ENCODE data around the gene IL36B.

The IL36B gene

GRCh38 chr2:113057117-113057516 is 4.5 kb upstream of the IL36B start:
- FAIRE-seq: no peak
- DNase-seq (ENCODE audit: extremely low spot score, insufficient read length, low read depth): no peak

GRCh38 chr2:113056521-113056920 is 3.9 kb upstream of the IL36B start:
- DNase-seq (ENCODE audit: extremely low spot score, insufficient read length, low read depth) (no peak), FAIRE-seq (no peak)

- FAIRE-seq: no peak
Observed at GRCh38 chr2:113054066-113054465, 1.4 kb upstream of the IL36B start.

GRCh38 chr2:113053666-113054065 is 999 bp upstream of the IL36B start:
- DNase-seq (ENCODE audit: extremely low spot score, insufficient read length, low read depth): no peak
- no peak for FAIRE-seq

More at GRCh38 chr2:113054066-113054465, 1.4 kb upstream of the IL36B start:
- DNase-seq (ENCODE audit: extremely low spot score, insufficient read length, low read depth): no peak

- DNase-seq (ENCODE audit: extremely low spot score, insufficient read length, low read depth) (no peak), FAIRE-seq (no peak)
Observed at GRCh38 chr2:113050921-113051895, 1.5 kb downstream of the IL36B start.

GRCh38 chr2:113046465-113046864 is 6.2 kb downstream of the IL36B start:
- no peak for FAIRE-seq
- DNase-seq (ENCODE audit: extremely low spot score, insufficient read length, low read depth): no peak

- FAIRE-seq (no peak), DNase-seq (ENCODE audit: extremely low spot score, insufficient read length, low read depth) (no peak)
Observed at GRCh38 chr2:113041871-113042270, 10.8 kb downstream of the IL36B start.

- DNase-seq (ENCODE audit: extremely low spot score, insufficient read length, low read depth) (no peak), FAIRE-seq (no peak)
Observed at GRCh38 chr2:113039719-113040118, 12.9 kb downstream of the IL36B start.

- no peak for DNase-seq (ENCODE audit: extremely low spot score, insufficient read length, low read depth)
Observed at GRCh38 chr2:113039158-113039557, 13.5 kb downstream of the IL36B start.

GRCh38 chr2:113038291-113038690 is 14.4 kb downstream of the IL36B start:
- no peak for FAIRE-seq
- DNase-seq (ENCODE audit: extremely low spot score, insufficient read length, low read depth): no peak

More at GRCh38 chr2:113039158-113039557, 13.5 kb downstream of the IL36B start:
- no peak for FAIRE-seq

- FAIRE-seq: no peak
Observed at GRCh38 chr2:113036763-113037162, 15.9 kb downstream of the IL36B start.

GRCh38 chr2:113034016-113034415 is 18.7 kb downstream of the IL36B start:
- no peak for DNase-seq (ENCODE audit: extremely low spot score, insufficient read length, low read depth)
- no peak for FAIRE-seq

More at GRCh38 chr2:113036763-113037162, 15.9 kb downstream of the IL36B start:
- no peak for DNase-seq (ENCODE audit: extremely low spot score, insufficient read length, low read depth)

GRCh38 chr2:113032737-113033136 is 19.9 kb downstream of the IL36B start:
- DNase-seq (ENCODE audit: extremely low spot score, insufficient read length, low read depth): no peak
- FAIRE-seq: no peak

GRCh38 chr2:113028112-113028511 is 24.6 kb downstream of the IL36B start:
- FAIRE-seq (no peak), DNase-seq (ENCODE audit: extremely low spot score, insufficient read length, low read depth) (no peak)

GRCh38 chr2:113027691-113028090 is 25.0 kb downstream of the IL36B start:
- DNase-seq (ENCODE audit: extremely low spot score, insufficient read length, low read depth) (no peak), FAIRE-seq (no peak)

GRCh38 chr2:113025737-113026136 is 26.9 kb downstream of the IL36B start:
- DNase-seq (ENCODE audit: extremely low spot score, insufficient read length, low read depth) (no peak), FAIRE-seq (no peak)

GRCh38 chr2:113024764-113025163 is 27.9 kb downstream of the IL36B start:
- DNase-seq (ENCODE audit: extremely low spot score, insufficient read length, low read depth) (no peak), FAIRE-seq (no peak)

- DNase-seq (ENCODE audit: extremely low spot score, insufficient read length, low read depth) (no peak), FAIRE-seq (no peak)
Observed at GRCh38 chr2:113021312-113021711, 31.4 kb downstream of the IL36B start.

GRCh38 chr2:113018509-113018908 is 34.2 kb downstream of the IL36B start:
- FAIRE-seq: no peak
- DNase-seq (ENCODE audit: extremely low spot score, insufficient read length, low read depth): no peak

- FAIRE-seq (no peak), DNase-seq (ENCODE audit: extremely low spot score, insufficient read length, low read depth) (no peak)
Observed at GRCh38 chr2:113015655-113016054, 37.0 kb downstream of the IL36B start.

- FAIRE-seq (no peak), DNase-seq (ENCODE audit: extremely low spot score, insufficient read length, low read depth) (no peak)
Observed at GRCh38 chr2:113015042-113015441, 37.6 kb downstream of the IL36B start.

- FAIRE-seq (no peak), DNase-seq (ENCODE audit: extremely low spot score, insufficient read length, low read depth) (no peak)
Observed at GRCh38 chr2:113014067-113014466, 38.6 kb downstream of the IL36B start.
